ENCODE results near the gene TMEM130. TPM values are rescaled to one million over a fixed set of nuclear protein-coding genes. Genes with fewer than 3 reads are reported as not detected.
A peak's percentile ranks its signal among the peaks of the same experiment; 100 is the strongest.

TMEM130 gene
- total and polyA plus RNA-seq, 9 of the 15 experiments (the other 6 are each of a cell fraction or from before 2014, with no cell fraction given) = 0.07 TPM; not detected in 8

GRCh38 chr7:98907570-98907969 lies 37.8 kb upstream of the TMEM130 start:
- ATAC-seq (peak; percentile 77), DNase-seq (ENCODE audit: extremely low read depth in 1 of 4, low spot score in 3 of 4) (peak in 2 of 4 experiments; percentile 9 to 34), FAIRE-seq (no peak)
- H3K36me3 ChIP-seq (ENCODE audit: control insufficient read depth, insufficient read depth, low read length) = peaks cover 93% of the 10 kb centered on the region
- BruUV-seq (replicated peaks) = no TSS peak
- POLR2A ChIA-PET = interaction anchor here (1.6 kb wide), 1 partner anchor 16 kb away, joined by 5 read pairs; no protein-coding TSS in a partner anchor
- intact Hi-C loops (cut with micrococcal nuclease) = no loop called here
- H3K4me1 ChIP-seq (replicated peaks in 1 of 2; ENCODE audit: control insufficient read depth in 2 of 2, insufficient read depth in 2 of 2, low read length in 2 of 2) = no peaks in the 10 kb centered on the region
- H3K9ac ChIP-seq (ENCODE audit: insufficient read depth in 1 of 2, low read depth in 2 of 2, low read length in 2 of 2) = no peak overlapping the region
- H3K9me3 ChIP-seq (replicated peaks; ENCODE audit: control insufficient read depth, insufficient read depth, low read depth, low read length) = no peaks in the 10 kb centered on the region
- no peak overlapping the region for H3K4me2 ChIP-seq (ENCODE audit: insufficient read depth, low read length)
- H3K27ac ChIP-seq (ENCODE audit: extremely low read depth, low read depth, low read length) = no peak overlapping the region
- H3K4me3 ChIP-seq = no peak overlapping the region
- in situ Hi-C loops (cut with MboI) = no loop called here
- CTCF ChIA-PET (ENCODE audit: low intra/inter-chr PET ratio) = no interaction called here
- H3K27me3 ChIP-seq (ENCODE audit: control insufficient read depth in 2 of 2, insufficient read depth in 2 of 2, low read length in 2 of 2) = no peaks in the 10 kb centered on the region
- 94% methylated on average over 5 of the region's 5 CpGs for WGBS (ENCODE audit: insufficient coverage, low coverage, missing lambda C conversion rate)
- no peak overlapping the region for H2AFZ ChIP-seq (ENCODE audit: low read depth, low read length)
- no peaks in the 10 kb centered on the region for H4K20me1 ChIP-seq (replicated peaks; ENCODE audit: control insufficient read depth, insufficient read depth, low read length)
- H3K9me1 ChIP-seq (ENCODE audit: control insufficient read depth, insufficient read depth, low read length) = no peaks in the 10 kb centered on the region
- no peaks in the 10 kb centered on the region for H3K79me2 ChIP-seq (ENCODE audit: control insufficient read depth, insufficient read depth, low read length)
- TF ChIP-seq TCF7 (IDR thresholded peaks at IDR 0.05; ENCODE audit: borderline replicate concordance) = no peak
- TF ChIP-seq CTCFL (IDR thresholded peaks at IDR 0.05; ENCODE audit: borderline replicate concordance, insufficient read depth, low read depth, low read length, poor library complexity, severe bottlenecking) = no peak
- no peak for TF ChIP-seq PHF21A (IDR thresholded peaks at IDR 0.05; ENCODE audit: borderline replicate concordance, low read depth)
- no peak for TF ChIP-seq ZNF740 (CRISPR knock-in tag; IDR thresholded peaks at IDR 0.05)
- TF ChIP-seq ZNF740 (tag; IDR thresholded peaks at IDR 0.05) = no peak
- TF ChIP-seq FOXJ2 (tag; IDR thresholded peaks at IDR 0.05) = no peak
- TF ChIP-seq SMARCE1 (IDR thresholded peaks at IDR 0.05) = no peak
- TF ChIP-seq CTCF (IDR thresholded peaks at IDR 0.05 in 2 of 3, conservative IDR thresholded peaks at IDR 0.05 in 1 of 3; ENCODE audit: insufficient read depth in 2 of 3, low read depth in 1 of 3, low read length in 3 of 3) = 0 out of 6 replicates have a peak, but pooled peaks of 1 of the 3 experiments have one; percentile 16

All from K562 (cell line).